ENCODE results near the gene RAB29.
A peak's percentile ranks its signal among the peaks of the same experiment; 100 is the strongest.

Gene RAB29

GRCh38 chr1:205749234-205750137, 25.8 kb downstream of the RAB29 start:
- no peak for TF ChIP-seq CTBP1 (IDR thresholded peaks at IDR 0.05; ENCODE audit: borderline replicate concordance)
- peak; percentile 34; the same call in 1 of the 2 replicates for TF ChIP-seq ARNT (IDR thresholded peaks at IDR 0.05)
- TF ChIP-seq BHLHE40 (IDR thresholded peaks at IDR 0.05; ENCODE audit: borderline replicate concordance), result no peak
- peak; percentile 79; the same call in 1 of the 2 replicates for TF ChIP-seq LEF1 (IDR thresholded peaks at IDR 0.05; ENCODE audit: borderline replicate concordance)
- peak; percentile 93 for TF ChIP-seq HDGF (IDR thresholded peaks at IDR 0.05; ENCODE audit: borderline replicate concordance)
- TF ChIP-seq FOXM1 (IDR thresholded peaks at IDR 0.05; ENCODE audit: borderline replicate concordance), result peak; percentile 93
- CTCF ChIA-PET, result interaction anchor here (1.7 kb wide), 1 partner anchor 10 kb away, joined by 4 read pairs; no protein-coding TSS in a partner anchor
- POLR2A ChIA-PET, result interaction anchor here (0.8 to 1.5 kb wide), 9 partner anchors 9 to 61 kb away, joined by 3 to 10 read pairs (median 4); no protein-coding TSS in a partner anchor
- peak; percentile 95 for DNase-seq (ENCODE audit: extremely low spot score)

GRCh38 chr1:205748403-205749233, 26.7 kb downstream of the RAB29 start:
- POLR2A ChIA-PET, result interaction anchor here (1.0 to 1.5 kb wide), 8 partner anchors 10 to 62 kb away, joined by 3 to 10 read pairs (median 4); no protein-coding TSS in a partner anchor
- CTCF ChIA-PET, result interaction anchor here (1.7 kb wide), 1 partner anchor 9 kb away, joined by 4 read pairs; no protein-coding TSS in a partner anchor
- TF ChIP-seq L3MBTL2 (conservative IDR thresholded peaks at IDR 0.05) (0 out of 2 replicates have a peak, but pooled peaks have one; percentile 17), TARDBP (IDR thresholded peaks at IDR 0.05) (no peak; the same call in 1 of the 2 replicates)
- DNase-seq (ENCODE audit: extremely low spot score), result peak; percentile 28

- CTCF ChIA-PET, result no interaction called here
Observed at GRCh38 chr1:205746757-205747412, 28.4 kb downstream of the RAB29 start.

GRCh38 chr1:205744403-205744802, 30.9 kb downstream of the RAB29 start:
- CTCF ChIA-PET, result no interaction called here
- TF ChIP-seq TARDBP (IDR thresholded peaks at IDR 0.05) (no peak), BHLHE40 (IDR thresholded peaks at IDR 0.05; ENCODE audit: borderline replicate concordance) (no peak)
- POLR2A ChIA-PET, result interaction anchor here (1.1 kb wide), 1 partner anchor 33 kb away, joined by 3 read pairs; no protein-coding TSS in a partner anchor
- DNase-seq (ENCODE audit: extremely low spot score), result no peak

More at GRCh38 chr1:205746757-205747412, 28.4 kb downstream of the RAB29 start:
- no peak for DNase-seq (ENCODE audit: extremely low spot score)
- POLR2A ChIA-PET, result interaction anchor here (0.6 to 1.2 kb wide), 3 partner anchors 13 to 65 kb away, joined by 3 read pairs; no protein-coding TSS in a partner anchor
- TF ChIP-seq FOXK2 (IDR thresholded peaks at IDR 0.05), result no peak
- TF ChIP-seq ELF4 (IDR thresholded peaks at IDR 0.05), result peak; percentile 27; the same call in 1 of the 2 replicates
- TF ChIP-seq L3MBTL2 (conservative IDR thresholded peaks at IDR 0.05), result no peak
- TF ChIP-seq TARDBP (IDR thresholded peaks at IDR 0.05), result no peak

- CTCF ChIA-PET, result no interaction called here
- no peak for DNase-seq (ENCODE audit: extremely low spot score)
- POLR2A ChIA-PET, result no interaction called here
- no peak for TF ChIP-seq BHLHE40 (IDR thresholded peaks at IDR 0.05; ENCODE audit: borderline replicate concordance)
- TF ChIP-seq ELF4 (IDR thresholded peaks at IDR 0.05), result no peak
- no peak for TF ChIP-seq FOXA1 (IDR thresholded peaks at IDR 0.05)
- no peak for TF ChIP-seq L3MBTL2 (conservative IDR thresholded peaks at IDR 0.05)
- TF ChIP-seq NFRKB (IDR thresholded peaks at IDR 0.05), result no peak
- no peak for TF ChIP-seq SP1 (IDR thresholded peaks at IDR 0.05)
- no peak for TF ChIP-seq ARNT (IDR thresholded peaks at IDR 0.05)
- no peak for TF ChIP-seq FOXM1 (IDR thresholded peaks at IDR 0.05; ENCODE audit: borderline replicate concordance)
- TF ChIP-seq LEF1 (IDR thresholded peaks at IDR 0.05; ENCODE audit: borderline replicate concordance), result no peak
- no peak for TF ChIP-seq FOXK2 (IDR thresholded peaks at IDR 0.05)
- no peak for TF ChIP-seq SUZ12 (IDR thresholded peaks at IDR 0.05)
- no peak for TF ChIP-seq PKNOX1 (IDR thresholded peaks at IDR 0.05)
Observed at GRCh38 chr1:205743977-205744376, 31.3 kb downstream of the RAB29 start.

- no peak for DNase-seq (ENCODE audit: extremely low spot score)
- ChIA-PET POLR2A (no interaction called here), CTCF (interaction anchor here (1.4 kb wide), 1 partner anchor 84 kb away, joined by 4 read pairs; no protein-coding TSS in a partner anchor)
- TF ChIP-seq FOXM1 (IDR thresholded peaks at IDR 0.05; ENCODE audit: borderline replicate concordance) (no peak), PKNOX1 (IDR thresholded peaks at IDR 0.05) (peak; percentile 65; the same call in 1 of the 2 replicates)
Observed at GRCh38 chr1:205741681-205742080, 33.6 kb downstream of the RAB29 start.
